HL-60/S4 treated with phorbol 12-myristate 13-acetate at 8.2 ng/mL for 4 days and 3 days (cell line): ENCODE measurements around the gene ANXA4.
"Not testable (repeated sequence)": the region's sequence is repeated elsewhere in the genome, so short reads cannot be mapped to it uniquely, and the experiment has no call there.

Experiments used
- in situ Hi-C: fragments of 300-500 bp; cut with MboI; formaldehyde crosslinking; loops from 2 replicates; pipeline ENCODE4 v1.15.0; 2022; ENCODE audit warnings: low sequenced_read_pairs

Gene ANXA4

GRCh38 chr2:69745035-69745434 lies 3.1 kb downstream of the ANXA4 start:
- in situ Hi-C loops, result no loop called here

GRCh38 chr2:69750246-69750645 lies 8.3 kb downstream of the ANXA4 start:
- in situ Hi-C loops, result no loop called here

GRCh38 chr2:69753659-69754363 lies 11.9 kb downstream of the ANXA4 start:
- in situ Hi-C loops, result no loop called here

GRCh38 chr2:69754633-69755032 lies 12.7 kb downstream of the ANXA4 start:
- in situ Hi-C loops, result no loop called here

GRCh38 chr2:69755862-69756467 lies 14.0 kb downstream of the ANXA4 start:
- in situ Hi-C loops, result no loop called here

- in situ Hi-C loops, result no loop called here
Measured at GRCh38 chr2:69762025-69762424, 20.1 kb downstream of the ANXA4 start.

GRCh38 chr2:69762513-69763494 lies 20.9 kb downstream of the ANXA4 start:
- in situ Hi-C loops, result no loop called here

- in situ Hi-C loops, result not testable (repeated sequence)
Measured at GRCh38 chr2:69763831-69764230, 21.9 kb downstream of the ANXA4 start.

GRCh38 chr2:69764286-69765095 lies 22.6 kb downstream of the ANXA4 start:
- in situ Hi-C loops, result no loop called here

- in situ Hi-C loops, result no loop called here
Measured at GRCh38 chr2:69765096-69765380, 23.1 kb downstream of the ANXA4 start.

GRCh38 chr2:69766014-69766413 lies 24.1 kb downstream of the ANXA4 start:
- in situ Hi-C loops, result no loop called here

GRCh38 chr2:69767034-69767433 lies 25.1 kb downstream of the ANXA4 start:
- in situ Hi-C loops, result no loop called here

- in situ Hi-C loops, result no loop called here
Measured at GRCh38 chr2:69768235-69768634, 26.3 kb downstream of the ANXA4 start.

GRCh38 chr2:69768789-69769188 lies 26.9 kb downstream of the ANXA4 start:
- in situ Hi-C loops, result no loop called here

GRCh38 chr2:69769272-69769671 lies 27.3 kb downstream of the ANXA4 start:
- in situ Hi-C loops, result no loop called here

- in situ Hi-C loops, result no loop called here
Measured at GRCh38 chr2:69770193-69770702, 28.3 kb downstream of the ANXA4 start.

GRCh38 chr2:69770747-69771146 lies 28.8 kb downstream of the ANXA4 start:
- in situ Hi-C loops, result no loop called here

- in situ Hi-C loops, result no loop called here
Measured at GRCh38 chr2:69771461-69771860, 29.5 kb downstream of the ANXA4 start.

- in situ Hi-C loops, result no loop called here
Measured at GRCh38 chr2:69773206-69773605, 31.3 kb downstream of the ANXA4 start.

GRCh38 chr2:69774258-69774983 lies 32.5 kb downstream of the ANXA4 start:
- in situ Hi-C loops, result not testable (repeated sequence)
